Measurements from ENCODE around the gene NDUFV2.

NDUFV2 gene

DNA sequence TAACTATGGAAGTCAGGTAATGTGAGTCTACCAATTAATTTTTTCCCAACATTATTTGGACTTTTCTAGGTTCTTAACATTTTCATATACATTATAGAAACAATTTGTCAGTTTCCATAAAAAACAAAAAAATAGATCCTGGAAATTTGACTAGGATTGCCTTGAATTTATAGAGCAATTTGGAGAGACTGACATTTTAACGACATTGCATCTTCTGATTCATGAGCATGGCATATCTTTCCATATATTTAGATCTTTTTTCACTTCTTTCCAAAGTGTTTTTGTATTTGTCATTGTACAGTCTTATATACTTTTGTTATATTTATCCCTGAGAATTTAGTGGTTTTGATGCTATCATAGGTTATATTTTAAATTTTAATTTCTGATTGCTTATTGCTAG is 76.1 kb downstream of the NDUFV2 start:
- no peak for TF ChIP-seq CTCF (IDR thresholded peaks at IDR 0.05; ENCODE audit: extremely low read depth, insufficient read depth, missing control alignments)
- in situ Hi-C loops (cut with MboI; ENCODE audit: low pct_unique_long_range_greater_than_20kb, low sequenced_read_pairs, unreplicated experiment), result no loop called here
- no peak for DNase-seq (ENCODE audit: low spot score)

DNA sequence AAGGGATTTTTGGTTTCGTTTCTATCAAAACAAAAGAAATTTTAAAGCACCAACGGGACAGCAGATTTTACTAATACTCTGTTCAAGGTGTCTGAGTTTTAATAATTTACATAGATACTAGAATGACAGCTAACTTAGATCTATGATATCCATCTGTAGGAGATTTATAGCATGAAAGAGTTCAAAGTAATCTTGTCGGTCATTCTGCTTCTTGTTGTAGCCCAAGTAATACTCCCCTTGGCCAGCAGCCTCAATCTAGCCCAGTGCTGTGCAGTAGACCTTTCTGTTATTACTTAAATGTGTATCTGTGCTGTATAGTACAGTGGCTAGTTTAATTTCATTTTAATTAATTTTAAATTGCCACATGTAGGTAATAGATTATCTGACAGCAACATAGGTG is 78.8 kb downstream of the NDUFV2 start:
- no peak for TF ChIP-seq CTCF (IDR thresholded peaks at IDR 0.05; ENCODE audit: extremely low read depth, insufficient read depth, missing control alignments)
- in situ Hi-C loops (cut with MboI; ENCODE audit: low pct_unique_long_range_greater_than_20kb, low sequenced_read_pairs, unreplicated experiment), result no loop called here
- DNase-seq (ENCODE audit: low spot score), result no peak

- no peak for DNase-seq (ENCODE audit: low spot score)
- no peak for TF ChIP-seq CTCF (IDR thresholded peaks at IDR 0.05; ENCODE audit: extremely low read depth, insufficient read depth, missing control alignments)
- in situ Hi-C loops (cut with MboI; ENCODE audit: low pct_unique_long_range_greater_than_20kb, low sequenced_read_pairs, unreplicated experiment), result no loop called here
These were observed 80.4 kb downstream of the NDUFV2 start for GRCh38 chr18:9182852-9183399.

Measured in GM13977 (cell line).